NCI-H526 treated with DMSO at 0.1 percent for 48 hours (cell line): Measurements from ENCODE around the gene MIER3.

ENCODE experiments used
- DNase-seq: peaks from one replicate; lab custom pipeline; 2025; lab: John Stamatoyannopoulos, UW

Gene MIER3

GRCh38 chr5:56898213-56898612 lies 53.7 kb downstream of the MIER3 start:
- DNase-seq, result no peak

GRCh38 chr5:56896763-56897162 lies 55.2 kb downstream of the MIER3 start:
- no peak for DNase-seq

GRCh38 chr5:56893251-56893951 lies 58.5 kb downstream of the MIER3 start:
- DNase-seq, result no peak

DNA sequence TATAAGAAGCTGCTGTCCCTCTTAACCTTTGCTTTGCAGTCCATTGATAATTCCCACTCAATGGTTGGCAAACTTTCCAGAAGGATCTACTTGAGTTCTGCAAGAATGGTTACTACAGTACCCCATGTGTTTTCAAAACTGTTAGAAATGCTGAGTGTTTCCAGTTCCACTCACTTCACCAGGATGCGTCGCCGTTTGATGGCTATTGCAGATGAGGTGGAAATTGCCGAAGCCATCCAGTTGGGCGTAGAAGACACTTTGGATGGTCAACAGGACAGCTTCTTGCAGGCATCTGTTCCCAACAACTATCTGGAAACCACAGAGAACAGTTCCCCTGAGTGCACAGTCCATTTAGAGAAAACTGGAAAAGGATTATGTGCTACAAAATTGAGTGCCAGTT lies 70.4 kb downstream of the MIER3 start:
- no peak for DNase-seq

DNA sequence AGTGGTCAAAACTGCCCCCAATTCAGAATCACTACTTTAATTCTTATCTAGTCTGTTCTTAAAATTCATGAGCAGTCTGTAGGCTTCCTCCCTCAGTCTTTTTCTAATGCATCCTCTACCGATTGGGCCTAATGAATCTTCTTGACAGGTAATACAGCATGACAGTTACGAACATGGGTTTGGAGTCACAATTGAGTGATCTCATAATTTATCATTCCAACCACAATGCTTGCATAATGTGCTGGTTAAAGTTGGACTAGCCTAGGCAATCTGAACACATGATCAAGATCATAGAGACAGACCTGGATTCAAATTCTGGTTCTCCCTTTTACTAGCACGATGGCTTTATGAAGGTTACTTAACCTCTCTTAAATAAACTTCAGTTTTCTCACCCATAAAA lies 75.6 kb downstream of the MIER3 start:
- no peak for DNase-seq

GRCh38 chr5:56873056-56873455 lies 78.9 kb downstream of the MIER3 start:
- no peak for DNase-seq

- DNase-seq, result no peak
Measured at GRCh38 chr5:56871777-56872176, 80.1 kb downstream of the MIER3 start.
